Breast epithelium (tissue), 3 donors: ENCODE data around the gene LGR5.

Experiments
- POLR2A ChIP-seq: fragments of 450-650 bp; IDR thresholded peaks from one replicate; pipeline ENCODE4 v1.6.1; 2016; ENCODE audit warnings: antibody characterized with exemption, mild to moderate bottlenecking, moderate library complexity
- POLR2AphosphoS5 ChIP-seq, 3 donors: sonication (generic); formaldehyde crosslinking; IDR thresholded peaks; one replicate each; pipeline ENCODE4 v1.6.1; 2017; ENCODE audit warnings: antibody characterized with exemption in 3 of 3
- TF ChIP-seq, protein P1 (sequence below), 3 donors: fragments of 450-650 bp; IDR thresholded peaks; one replicate each; pipeline ENCODE4 v1.5.1; 2016 to 2017; ENCODE audit warnings: antibody characterized with exemption in 3 of 3, mild to moderate bottlenecking in 3 of 3, moderate library complexity in 3 of 3

DNA sequence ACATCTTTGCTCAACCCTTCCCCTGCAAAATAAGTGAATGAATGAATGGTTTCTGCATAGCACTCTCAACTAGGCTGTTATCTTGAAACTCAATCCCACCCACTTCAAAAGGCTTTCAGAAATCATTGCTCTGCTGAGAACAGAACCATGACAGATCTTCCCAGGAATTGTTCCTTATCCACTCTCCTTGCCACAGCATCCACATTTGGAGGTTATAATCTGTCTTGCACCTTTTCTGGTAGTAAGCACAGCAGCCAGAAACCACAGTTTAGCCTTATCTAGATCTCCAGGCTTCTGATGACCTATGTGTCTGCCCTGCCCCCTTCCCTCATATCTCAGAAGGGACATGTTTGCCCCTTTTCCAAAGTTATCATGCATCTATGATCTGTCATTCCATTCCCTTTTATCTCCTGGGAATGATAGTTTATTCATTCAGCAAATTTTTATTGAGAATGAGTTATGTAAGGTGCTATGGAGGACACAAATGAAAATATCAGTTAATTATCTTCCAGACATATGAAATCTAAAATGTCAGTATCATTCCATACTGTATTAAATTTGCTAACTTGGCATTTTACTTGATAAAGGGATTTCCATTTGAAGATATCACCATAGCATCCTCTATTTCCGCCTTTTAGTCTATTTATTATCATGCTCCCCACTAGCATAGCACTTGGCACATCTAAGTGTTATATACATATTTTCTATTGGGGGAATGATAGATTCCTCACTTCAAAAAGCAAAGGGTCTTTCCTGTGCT, 21.4 kb downstream of the LGR5 start:
- no peak for TF ChIP-seq POLR2A
- TF ChIP-seq, protein P1, sequence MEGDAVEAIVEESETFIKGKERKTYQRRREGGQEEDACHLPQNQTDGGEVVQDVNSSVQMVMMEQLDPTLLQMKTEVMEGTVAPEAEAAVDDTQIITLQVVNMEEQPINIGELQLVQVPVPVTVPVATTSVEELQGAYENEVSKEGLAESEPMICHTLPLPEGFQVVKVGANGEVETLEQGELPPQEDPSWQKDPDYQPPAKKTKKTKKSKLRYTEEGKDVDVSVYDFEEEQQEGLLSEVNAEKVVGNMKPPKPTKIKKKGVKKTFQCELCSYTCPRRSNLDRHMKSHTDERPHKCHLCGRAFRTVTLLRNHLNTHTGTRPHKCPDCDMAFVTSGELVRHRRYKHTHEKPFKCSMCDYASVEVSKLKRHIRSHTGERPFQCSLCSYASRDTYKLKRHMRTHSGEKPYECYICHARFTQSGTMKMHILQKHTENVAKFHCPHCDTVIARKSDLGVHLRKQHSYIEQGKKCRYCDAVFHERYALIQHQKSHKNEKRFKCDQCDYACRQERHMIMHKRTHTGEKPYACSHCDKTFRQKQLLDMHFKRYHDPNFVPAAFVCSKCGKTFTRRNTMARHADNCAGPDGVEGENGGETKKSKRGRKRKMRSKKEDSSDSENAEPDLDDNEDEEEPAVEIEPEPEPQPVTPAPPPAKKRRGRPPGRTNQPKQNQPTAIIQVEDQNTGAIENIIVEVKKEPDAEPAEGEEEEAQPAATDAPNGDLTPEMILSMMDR (IDR thresholded peaks at IDR 0.05): no peak
- no peak for TF ChIP-seq POLR2AphosphoS5 (IDR thresholded peaks at IDR 0.05)
